PFSK-1 (cell line): Measurements from ENCODE around the gene CTBP2. TPM values are rescaled to one million over a fixed set of nuclear protein-coding genes. Genes with fewer than 3 reads are reported as not detected.

Source experiments
- FOXP2 ChIP-seq: optimal IDR thresholded peaks from 2 replicates; pipeline ENCODE3; 2011; ENCODE audit warnings: borderline replicate concordance, control low read depth, inconsistent platforms; ENCODE audit not compliant: insufficient read depth; ENCODE audit errors: extremely low read length, extremely low read depth
- POLR2AphosphoS5 ChIP-seq: IDR thresholded peaks from 2 replicates; pipeline ENCODE4 v1.6.1; 2012; ENCODE audit warnings: low read depth, mild to moderate bottlenecking, control low read depth, low read length, moderate library complexity
- REST ChIP-seq, 2 experiments: IDR thresholded peaks; 2 replicates each; pipeline versions ENCODE4 v1.6.1 to v1.8.0; 2011 to 2012; ENCODE audit warnings: low read depth in 2 of 2, low read length in 2 of 2, control low read depth in 1 of 2, inconsistent platforms in 1 of 2, mild to moderate bottlenecking in 1 of 2, moderate library complexity in 1 of 2; ENCODE audit not compliant: insufficient read depth in 1 of 2
- SIN3A ChIP-seq: IDR thresholded peaks from 2 replicates; pipeline ENCODE4 v1.6.1; 2012; ENCODE audit warnings: mild to moderate bottlenecking, low read length, moderate library complexity, borderline replicate concordance; ENCODE audit not compliant: insufficient read depth
- TAF1 ChIP-seq: IDR thresholded peaks from 2 replicates; pipeline ENCODE4 v1.6.1; 2012; ENCODE audit warnings: low read length, control low read depth, borderline replicate concordance; ENCODE audit not compliant: insufficient read depth
- polyA plus RNA-seq: library from polyadenylated mRNA; unstranded; fragments of >200 nt; gene quantifications from one replicate; pipeline ENCODE4 v1.2.1, GENCODE V29; 2012; ENCODE audit warnings: low read depth, missing spikeins; ENCODE audit not compliant: insufficient read length

Gene CTBP2
- 100 TPM for polyA plus RNA-seq

GRCh38 chr10:125159932-125160855 lies at the start of gene CTBP2:
Gene CTBP2, minus strand, starts transcription at chr10:125160563.
- no peak for TF ChIP-seq FOXP2
- no peak for TF ChIP-seq REST (IDR thresholded peaks at IDR 0.05; ENCODE audit: insufficient read depth in 1 of 2, low read depth in 2 of 2, low read length in 2 of 2)
- no peak for TF ChIP-seq POLR2AphosphoS5
- TF ChIP-seq SIN3A: no peak
- TF ChIP-seq TAF1: no peak; the same call in 1 of the 2 replicates

GRCh38 chr10:125209591-125210355 lies 49.4 kb upstream of the CTBP2 start:
- no peak for TF ChIP-seq SIN3A
- TF ChIP-seq FOXP2: no peak
- TF ChIP-seq POLR2AphosphoS5: no peak
- no peak for TF ChIP-seq TAF1
- TF ChIP-seq REST (IDR thresholded peaks at IDR 0.05; ENCODE audit: insufficient read depth in 1 of 2, low read depth in 2 of 2, low read length in 2 of 2): no peak

- TF ChIP-seq FOXP2 (no peak), POLR2AphosphoS5 (no peak), SIN3A (no peak), TAF1 (no peak), REST (IDR thresholded peaks at IDR 0.05; ENCODE audit: insufficient read depth in 1 of 2, low read depth in 2 of 2, low read length in 2 of 2) (no peak)
Measured at GRCh38 chr10:125208854-125209565, 48.6 kb upstream of the CTBP2 start.

- no peak for TF ChIP-seq POLR2AphosphoS5
- no peak for TF ChIP-seq FOXP2
Measured at GRCh38 chr10:125206623-125207022, 46.3 kb upstream of the CTBP2 start.

- TF ChIP-seq TAF1 (no peak), REST (IDR thresholded peaks at IDR 0.05; ENCODE audit: insufficient read depth in 1 of 2, low read depth in 2 of 2, low read length in 2 of 2) (no peak), FOXP2 (no peak), SIN3A (no peak), POLR2AphosphoS5 (no peak)
Measured at GRCh38 chr10:125205431-125205830, 45.1 kb upstream of the CTBP2 start.
